ENCODE data around the gene ETS2. TPM values are rescaled to one million over a fixed set of nuclear protein-coding genes. Genes with fewer than 3 reads are reported as not detected.

Gene ETS2
- total and polyA plus RNA-seq, 2 experiments from 2014 or later: 4.4 to 7.3 TPM

GRCh38 chr21:38803075-38803660, 2.6 kb upstream of the ETS2 start:
- TF ChIP-seq EZH2phosphoT487 (IDR thresholded peaks at IDR 0.05; ENCODE audit: insufficient read depth, low read depth) (no peak), EZH2 (IDR thresholded peaks at IDR 0.05; ENCODE audit: insufficient read depth, poor library complexity, severe bottlenecking) (no peak)
- no peaks in the 10 kb centered on the region for H3K36me3 ChIP-seq (ENCODE audit: low read depth)
- peaks cover 9% of the 10 kb centered on the region for H3K4me1 ChIP-seq (ENCODE audit: insufficient read depth)
- H3F3A ChIP-seq (ENCODE audit: insufficient read depth): peaks cover 8% of the 10 kb centered on the region; the same call in 1 of the 2 replicates
- no peak overlapping the region for H3K27ac ChIP-seq
- no peaks in the 10 kb centered on the region for H3K9me2 ChIP-seq (ENCODE audit: insufficient read depth)
- no peak overlapping the region for H3K4me3 ChIP-seq
- H3K27me3 ChIP-seq (replicated peaks; ENCODE audit: insufficient read depth): no peaks in the 10 kb centered on the region
- H2AFZ ChIP-seq: no peak overlapping the region
- H4K20me1 ChIP-seq (ENCODE audit: insufficient read depth): no peaks in the 10 kb centered on the region
- H3K9me3 ChIP-seq (ENCODE audit: low read depth): no peaks in the 10 kb centered on the region
- WGBS, 2 experiments (ENCODE audit: low coverage in 1 of 2, low lambda C conversion rate in 2 of 2, missing lambda C conversion rate in 2 of 2): 91 to 92% methylated on average over 7 of the region's 7 CpGs
- no peak overlapping the region for H3K4me2 ChIP-seq (ENCODE audit: unreplicated experiment)
- in situ Hi-C loops (cut with MboI): loop anchor here (10.0 kb wide), 2 partner anchors 68 to 322 kb away; no protein-coding TSS in a partner anchor
- H3K9ac ChIP-seq: no peak overlapping the region
- DNase-seq: no peak
- H3K79me2 ChIP-seq (ENCODE audit: insufficient read depth): peaks cover 26% of the 10 kb centered on the region

GRCh38 chr21:38804030-38804788, 1.5 kb upstream of the ETS2 start:
- H3K36me3 ChIP-seq (ENCODE audit: low read depth): no peaks in the 10 kb centered on the region
- DNase-seq: no peak
- H3F3A ChIP-seq (ENCODE audit: insufficient read depth): peaks cover 8% of the 10 kb centered on the region; the same call in 1 of the 2 replicates
- no peaks in the 10 kb centered on the region for H3K9me2 ChIP-seq (ENCODE audit: insufficient read depth)
- no peaks in the 10 kb centered on the region for H4K20me1 ChIP-seq (ENCODE audit: insufficient read depth)
- H3K4me3 ChIP-seq: no peak overlapping the region
- in situ Hi-C loops (cut with MboI): loop anchor here (10.0 kb wide), 2 partner anchors 69 to 321 kb away; no protein-coding TSS in a partner anchor
- no peak overlapping the region for H3K4me2 ChIP-seq (ENCODE audit: unreplicated experiment)
- no peak overlapping the region for H2AFZ ChIP-seq
- WGBS, 2 experiments (ENCODE audit: low coverage in 1 of 2, low lambda C conversion rate in 2 of 2, missing lambda C conversion rate in 2 of 2): 93 to 95% methylated on average over 13 of the region's 13 CpGs
- peaks cover 35% of the 10 kb centered on the region for H3K79me2 ChIP-seq (ENCODE audit: insufficient read depth)
- H3K9me3 ChIP-seq (ENCODE audit: low read depth): no peaks in the 10 kb centered on the region
- H3K4me1 ChIP-seq (ENCODE audit: insufficient read depth): peaks cover 9% of the 10 kb centered on the region
- H3K27me3 ChIP-seq (replicated peaks; ENCODE audit: insufficient read depth): no peaks in the 10 kb centered on the region
- no peak overlapping the region for H3K27ac ChIP-seq
- TF ChIP-seq EZH2phosphoT487 (IDR thresholded peaks at IDR 0.05; ENCODE audit: insufficient read depth, low read depth) (no peak), EZH2 (IDR thresholded peaks at IDR 0.05; ENCODE audit: insufficient read depth, poor library complexity, severe bottlenecking) (no peak)
- H3K9ac ChIP-seq: no peak overlapping the region

DNA sequence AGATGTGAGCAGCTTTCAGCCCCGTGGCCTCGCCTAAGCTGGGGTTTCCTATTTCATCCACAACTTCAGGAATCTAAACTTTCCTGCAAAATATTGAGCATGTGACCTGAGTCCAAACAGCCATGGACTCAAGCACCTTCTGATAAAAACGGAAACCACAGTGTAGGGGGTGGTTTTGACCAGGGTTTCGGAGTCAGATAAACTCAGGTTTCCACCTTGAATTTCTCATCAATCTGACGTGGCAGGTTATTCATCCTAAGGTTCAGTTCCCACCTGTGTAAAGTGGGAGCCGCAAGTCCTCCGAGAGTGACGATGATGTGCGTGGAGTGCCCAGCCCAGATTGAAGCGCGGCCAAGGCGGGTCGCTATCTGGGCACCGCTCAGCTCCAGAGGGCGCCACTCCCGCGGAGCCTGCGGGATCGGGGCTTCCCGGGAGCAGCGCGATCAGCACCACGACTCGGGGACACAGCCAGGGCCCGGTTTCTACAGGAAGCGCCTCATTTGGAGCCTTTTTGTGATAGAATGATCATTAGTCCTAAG, 871 bp upstream of the ETS2 start:
- no peaks in the 10 kb centered on the region for H3K9me3 ChIP-seq (ENCODE audit: low read depth)
- DNase-seq: peak; percentile 82
- TF ChIP-seq EZH2phosphoT487 (IDR thresholded peaks at IDR 0.05; ENCODE audit: insufficient read depth, low read depth) (no peak), EZH2 (IDR thresholded peaks at IDR 0.05; ENCODE audit: insufficient read depth, poor library complexity, severe bottlenecking) (no peak)
- H3K4me1 ChIP-seq (ENCODE audit: insufficient read depth): peaks cover 9% of the 10 kb centered on the region
- WGBS, 2 experiments (ENCODE audit: low coverage in 1 of 2, low lambda C conversion rate in 2 of 2, missing lambda C conversion rate in 2 of 2): 18 to 22% methylated on average over 26 of the region's 26 CpGs
- H3K4me2 ChIP-seq (ENCODE audit: unreplicated experiment): peak overlapping the region; percentile 88
- H3K27ac ChIP-seq: no peak overlapping the region
- in situ Hi-C loops (cut with MboI): loop anchor here (10.0 kb wide), 2 partner anchors 70 to 320 kb away; no protein-coding TSS in a partner anchor
- peak overlapping the region; percentile 82 for H3K4me3 ChIP-seq
- H3K9ac ChIP-seq: peak overlapping the region; percentile 84
- H3K36me3 ChIP-seq (ENCODE audit: low read depth): no peaks in the 10 kb centered on the region
- peak overlapping the region; percentile 88 for H2AFZ ChIP-seq
- no peaks in the 10 kb centered on the region for H4K20me1 ChIP-seq (ENCODE audit: insufficient read depth)
- H3K27me3 ChIP-seq (replicated peaks; ENCODE audit: insufficient read depth): no peaks in the 10 kb centered on the region
- H3F3A ChIP-seq (ENCODE audit: insufficient read depth): peaks cover 14% of the 10 kb centered on the region
- H3K79me2 ChIP-seq (ENCODE audit: insufficient read depth): peaks cover 41% of the 10 kb centered on the region
- no peaks in the 10 kb centered on the region for H3K9me2 ChIP-seq (ENCODE audit: insufficient read depth)

GRCh38 chr21:38806153-38806941, 618 bp downstream of the ETS2 start:
- peak overlapping the region; percentile 88 for H3K4me2 ChIP-seq (ENCODE audit: unreplicated experiment)
- no peaks in the 10 kb centered on the region for H3K9me2 ChIP-seq (ENCODE audit: insufficient read depth)
- H3K27me3 ChIP-seq (replicated peaks; ENCODE audit: insufficient read depth): no peaks in the 10 kb centered on the region
- H3K4me3 ChIP-seq: peak overlapping the region; percentile 82
- H3F3A ChIP-seq (ENCODE audit: insufficient read depth): peaks cover 26% of the 10 kb centered on the region
- H4K20me1 ChIP-seq (ENCODE audit: insufficient read depth): no peaks in the 10 kb centered on the region
- no peaks in the 10 kb centered on the region for H3K36me3 ChIP-seq (ENCODE audit: low read depth)
- no peak overlapping the region for H3K27ac ChIP-seq
- peaks cover 45% of the 10 kb centered on the region for H3K79me2 ChIP-seq (ENCODE audit: insufficient read depth)
- peaks cover 19% of the 10 kb centered on the region for H3K4me1 ChIP-seq (ENCODE audit: insufficient read depth)
- peak overlapping the region; percentile 88 for H2AFZ ChIP-seq
- no peaks in the 10 kb centered on the region for H3K9me3 ChIP-seq (ENCODE audit: low read depth)
- in situ Hi-C loops (cut with MboI): loop anchor here (10.0 kb wide), 2 partner anchors 72 to 318 kb away; no protein-coding TSS in a partner anchor
- peak; percentile 41 for DNase-seq
- WGBS, 2 experiments (ENCODE audit: low coverage in 1 of 2, low lambda C conversion rate in 2 of 2, missing lambda C conversion rate in 2 of 2): 1 to 2% methylated on average over 41 to 72 of the region's 72 CpGs
- peak overlapping the region; percentile 84 for H3K9ac ChIP-seq
- TF ChIP-seq EZH2 (IDR thresholded peaks at IDR 0.05; ENCODE audit: insufficient read depth, poor library complexity, severe bottlenecking) (no peak), EZH2phosphoT487 (IDR thresholded peaks at IDR 0.05; ENCODE audit: insufficient read depth, low read depth) (no peak)

All from GM23248 (cell line).